HepG2 (cell line): Measurements from ENCODE around the gene MARCHF9. TPM values are rescaled to one million over a fixed set of nuclear protein-coding genes. Genes with fewer than 3 reads are reported as not detected.

Experiments used
- BRD4 ChIP-seq: sonication (generic); formaldehyde crosslinking; IDR thresholded peaks from 2 replicates; pipeline ENCODE4 v1.4.0; 2020; ENCODE audit warnings: missing genetic modification reagents
- E2F1 ChIP-seq: sonication (generic); formaldehyde crosslinking; IDR thresholded peaks from 2 replicates; pipeline ENCODE4 v1.5.0; 2020; ENCODE audit warnings: missing genetic modification reagents
- ETV6 ChIP-seq: sonication (generic); formaldehyde crosslinking; conservative IDR thresholded peaks from 2 replicates; pipeline ENCODE4 v1.4.0; 2020; ENCODE audit warnings: missing genetic modification reagents
- GMEB2 ChIP-seq: IDR thresholded peaks from 2 replicates; pipeline ENCODE4 v1.6.1; 2016; ENCODE audit warnings: missing biosample characterization, missing genetic modification reagents, low read depth
- HOXD1 ChIP-seq: sonication (generic); formaldehyde crosslinking; IDR thresholded peaks from 2 replicates; pipeline ENCODE4 v1.5.0; 2020; ENCODE audit warnings: missing genetic modification reagents
- JUND ChIP-seq: sonication (generic); formaldehyde crosslinking; IDR thresholded peaks from 2 replicates; pipeline ENCODE4 v1.8.0; 2022; ENCODE audit warnings: mild to moderate bottlenecking, missing genetic modification reagents
- KLF16 ChIP-seq, 2 experiments: sonication (generic) in 1 of 2; formaldehyde crosslinking in 1 of 2; IDR thresholded peaks; 2 replicates each; pipeline versions ENCODE4 v1.6.1 to v1.8.0; 2016 to 2023; ENCODE audit warnings: missing genetic modification reagents in 2 of 2, missing compliant biosample characterization in 1 of 2
- PHF21A ChIP-seq: sonication (generic); formaldehyde crosslinking; IDR thresholded peaks from 2 replicates; pipeline ENCODE4 v1.5.0; 2020; ENCODE audit warnings: mild to moderate bottlenecking, missing genetic modification reagents
- RFXANK ChIP-seq: IDR thresholded peaks from 2 replicates; pipeline ENCODE4 v1.6.1; 2016
- RFXAP ChIP-seq: sonication (generic); formaldehyde crosslinking; IDR thresholded peaks from 2 replicates; pipeline ENCODE4 v1.4.0; 2020; ENCODE audit warnings: missing genetic modification reagents, borderline replicate concordance
- SMARCC2 ChIP-seq: fragments of 450-650 bp; IDR thresholded peaks from 2 replicates; pipeline ENCODE4 v1.6.1; 2017; ENCODE audit warnings: antibody characterized with exemption, mild to moderate bottlenecking
- SOX6 ChIP-seq, 2 experiments: fragments of 450-650 bp in 1 of 2; sonication (generic) in 1 of 2; formaldehyde crosslinking in 1 of 2; IDR thresholded peaks; 2 replicates each; pipeline versions ENCODE4 v1.4.0 to v1.6.1; 2017 to 2020; ENCODE audit warnings: antibody characterized with exemption in 1 of 2, mild to moderate bottlenecking in 1 of 2, missing genetic modification reagents in 1 of 2
- STAT6 ChIP-seq: sonication (generic); formaldehyde crosslinking; IDR thresholded peaks from 2 replicates; pipeline ENCODE4 v1.4.0; 2020; ENCODE audit warnings: missing genetic modification reagents, mild to moderate bottlenecking, borderline replicate concordance
- ZBTB10 ChIP-seq: sonication (generic); formaldehyde crosslinking; IDR thresholded peaks from 2 replicates; pipeline ENCODE4 v1.4.0; 2020; ENCODE audit warnings: missing genetic modification reagents, borderline replicate concordance
- ZBTB33 ChIP-seq: sonication (generic); formaldehyde crosslinking; IDR thresholded peaks from 2 replicates; pipeline ENCODE4 v1.4.0; 2020; ENCODE audit warnings: missing genetic modification reagents
- ZNF563 ChIP-seq: sonication (generic); formaldehyde crosslinking; IDR thresholded peaks from 2 replicates; pipeline ENCODE4 v1.8.0; 2022; ENCODE audit warnings: mild to moderate bottlenecking, moderate library complexity, missing genetic modification reagents
- ZNF720 ChIP-seq: sonication (generic); formaldehyde crosslinking; IDR thresholded peaks from 2 replicates; pipeline ENCODE4 v1.4.0; 2020; ENCODE audit warnings: missing genetic modification reagents
- ZNF75D ChIP-seq: sonication (generic); formaldehyde crosslinking; IDR thresholded peaks from 2 replicates; pipeline ENCODE4 v1.8.1; 2023; ENCODE audit warnings: missing genetic modification reagents, mild to moderate bottlenecking, borderline replicate concordance
- ZNF790 ChIP-seq: sonication (generic); formaldehyde crosslinking; IDR thresholded peaks from 2 replicates; pipeline ENCODE4 v1.8.0; 2022; ENCODE audit warnings: missing genetic modification reagents, mild to moderate bottlenecking, borderline replicate concordance
- polyA plus RNA-seq, 8 experiments: library from polyadenylated mRNA; depleted of rRNA in 3 of 8; stranded (reverse) in 7 of 8; unstranded in 1 of 8; fragments of >200 nt; fragmentation: Illumina TruSeq in 4 of 8; extraction: Trizol in 4 of 8; gene quantifications; 2 replicates each; pipeline versions ENCODE4 v1.2.1 to v1.2.3, GENCODE V29; 2011 to 2016; ENCODE audit warnings: low read depth in 4 of 8, missing spikeins in 1 of 8, mixed read lengths in 1 of 8; ENCODE audit not compliant: insufficient read depth in 1 of 8
- total RNA-seq, 5 experiments: library from RNA; depleted of rRNA; stranded (reverse); fragments of >200 nt; fragmentation: Illumina TruSeq; extraction: Trizol; gene quantifications; 2 replicates each; pipeline ENCODE4 v1.2.3, GENCODE V29; 2016; ENCODE audit warnings: low read depth in 1 of 5

MARCHF9 gene
- total and polyA plus RNA-seq, 2 of the 13 experiments (the other 11 are each of a cell fraction or from before 2014, with no cell fraction given): 5.7 to 9.6 TPM

- TF ChIP-seq STAT6 (no peak), ZNF790 (CRISPR knock-in tag) (no peak), ZBTB33 (no peak), ZNF563 (CRISPR knock-in tag) (no peak), PHF21A (CRISPR knock-in tag) (no peak), RFXANK (CRISPR knock-in tag) (no peak), KLF16 (CRISPR knock-in tag; IDR thresholded peaks at IDR 0.05) (no peak), JUND (no peak), ZNF75D (CRISPR knock-in tag) (no peak), SMARCC2 (no peak), ZBTB10 (CRISPR knock-in tag) (peak; percentile 51; the same call in 1 of the 2 replicates), E2F1 (CRISPR knock-in tag) (no peak), ETV6 (CRISPR knock-in tag) (0 out of 2 replicates have a peak, but pooled peaks have one; percentile 30), BRD4 (CRISPR knock-in tag) (peak; percentile 67; the same call in 1 of the 2 replicates), HOXD1 (CRISPR knock-in tag) (0 out of 2 replicates have a peak, but pooled peaks have one; percentile 50), GMEB2 (CRISPR knock-in tag) (no peak), SOX6 (IDR thresholded peaks at IDR 0.05) (no peak), SOX6 (CRISPR knock-in tag; IDR thresholded peaks at IDR 0.05) (0 out of 2 replicates have a peak, but pooled peaks have one; percentile 41), ZNF720 (CRISPR knock-in tag) (no peak), RFXAP (0 out of 2 replicates have a peak, but pooled peaks have one; percentile 23)
These were observed 10.2 kb downstream of the MARCHF9 start (continued) for GRCh38 chr12:57765003-57765697.
